Glomerular endothelial cell (primary cell): ENCODE measurements around the gene SSBP4. TPM values are rescaled to one million over a fixed set of nuclear protein-coding genes. Genes with fewer than 3 reads are reported as not detected.
"Not testable (repeated sequence)": the region's sequence is repeated elsewhere in the genome, so short reads cannot be mapped to it uniquely, and the experiment has no call there.

Source experiments
- DNase-seq: peaks from one replicate; pipeline ENCODE4 v3.0.0-alpha.2; 2011; ENCODE audit warnings: low read depth, low spot score; ENCODE audit errors: extremely low read depth
- total RNA-seq: library from RNA; depleted of rRNA; stranded (reverse); fragments of >200 nt; gene quantifications from 2 replicates; pipeline ENCODE4 v1.2.3, GENCODE V29; 2015

The SSBP4 gene
- total RNA-seq, 1 donor from 2014 or later, result 180 TPM

DNA sequence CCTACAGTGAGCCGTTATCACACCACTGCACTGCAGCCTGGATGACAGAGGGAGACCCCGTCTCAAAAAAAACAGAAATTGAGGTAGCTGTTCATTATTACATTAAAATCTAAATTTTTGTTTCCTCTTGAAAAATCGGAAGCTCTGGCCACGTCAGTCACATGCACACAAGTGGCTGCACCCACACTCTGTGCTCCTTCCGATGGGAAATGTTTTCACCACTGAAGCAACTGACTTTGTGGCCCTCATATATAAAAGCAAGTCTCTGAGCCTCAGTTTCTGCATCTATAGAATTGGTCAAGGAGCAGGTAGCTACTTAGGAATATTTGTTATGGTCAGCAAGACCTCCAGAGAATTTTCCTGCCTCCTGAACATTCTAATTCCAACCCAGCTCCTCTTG, 26.3 kb upstream of the SSBP4 start:
- DNase-seq, result no peak

DNA sequence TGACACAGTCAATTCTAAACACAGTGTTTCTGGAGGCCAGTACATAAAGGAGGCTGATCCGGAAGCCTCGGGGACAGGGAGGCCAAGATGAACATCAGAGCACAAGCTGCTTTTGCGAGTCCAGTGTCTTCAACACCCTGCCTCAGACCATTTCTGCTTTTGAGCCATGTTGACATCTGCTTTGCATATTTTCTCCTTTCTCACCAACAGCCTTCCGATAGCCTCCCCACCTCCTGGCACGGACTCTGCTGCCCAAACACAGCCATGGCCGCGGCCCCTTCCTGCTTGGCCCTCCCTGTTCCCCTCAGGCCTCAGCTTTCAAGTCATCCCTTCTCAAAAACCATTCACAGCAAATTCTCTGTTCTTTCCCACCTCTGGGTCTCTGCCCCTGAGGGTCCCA, 25.4 kb upstream of the SSBP4 start:
- no peak for DNase-seq

DNA sequence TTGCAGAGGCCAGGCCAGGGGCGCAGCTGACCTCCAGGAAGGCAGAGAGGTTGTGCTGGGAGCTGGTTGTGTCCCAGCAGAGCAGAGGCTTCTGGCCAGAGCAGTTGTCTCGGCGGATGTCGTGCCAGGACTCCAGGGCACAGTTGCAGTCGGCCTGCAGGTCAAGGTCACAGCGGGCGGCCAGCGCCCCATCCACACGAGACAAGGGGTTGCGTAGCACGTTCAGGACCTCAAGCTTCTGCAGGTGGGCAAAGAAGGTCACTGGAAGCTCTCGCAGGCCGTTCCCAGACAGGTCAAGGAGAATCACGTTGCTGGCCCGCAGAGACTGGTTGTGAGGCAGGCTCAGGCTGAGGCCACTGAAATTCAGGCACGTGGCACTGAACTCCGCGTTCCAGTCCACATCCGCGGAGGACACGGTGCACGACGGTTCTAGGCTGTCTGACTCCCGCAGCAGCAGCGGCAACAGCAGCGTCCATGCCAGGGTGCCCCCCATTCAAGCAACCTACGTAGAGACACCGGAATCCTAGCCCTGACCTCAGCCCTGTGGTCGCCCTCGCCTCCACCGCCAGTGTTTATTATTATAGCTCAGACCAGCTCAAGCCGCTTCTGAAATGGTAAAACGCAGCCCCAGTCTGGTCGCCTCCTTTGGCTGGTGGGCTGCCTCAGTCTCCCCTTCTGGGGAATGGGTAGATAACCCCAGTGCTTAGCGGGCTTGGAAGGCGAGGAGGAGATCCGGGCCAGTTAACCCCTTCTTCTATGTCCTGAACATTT, 22.5 kb upstream of the SSBP4 start:
- no peak for DNase-seq

GRCh38 chr19:18397242-18398202, 21.7 kb upstream of the SSBP4 start, which contains the start of gene LRRC25:
Gene LRRC25, minus strand, starts transcription at chr19:18397622. Its CDS starts 659 bp downstream, at chr19:18396963.
- DNase-seq, result no peak

- DNase-seq, result no peak
Measured at GRCh38 chr19:18399008-18399407, 20.2 kb upstream of the SSBP4 start.

DNA sequence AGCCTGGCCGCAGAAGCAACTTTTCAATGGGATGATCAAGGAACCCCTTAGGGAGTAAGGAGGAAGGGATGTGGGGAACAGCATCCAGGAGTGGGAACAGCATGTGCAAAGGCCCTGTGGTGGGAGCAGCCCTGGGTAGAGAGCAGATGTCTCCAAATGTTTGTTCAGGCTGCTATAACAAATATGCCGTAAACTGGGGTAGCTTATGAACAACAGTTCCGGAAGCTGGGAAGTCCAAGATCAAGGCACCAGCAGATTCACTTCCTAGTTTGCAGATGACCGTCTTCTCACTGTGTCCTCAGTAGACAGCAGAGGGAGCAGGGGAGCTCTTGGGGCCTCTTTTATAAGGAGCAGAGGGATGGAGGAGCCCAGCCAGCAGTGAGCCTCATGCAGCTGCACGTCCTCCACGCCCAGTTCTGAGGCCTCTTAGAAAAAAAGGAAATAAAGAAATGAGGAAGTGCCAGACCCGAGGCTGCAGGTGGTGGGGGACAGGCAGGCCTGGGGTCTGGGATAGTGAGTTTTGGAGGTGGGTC, 17.6 kb upstream of the SSBP4 start:
- DNase-seq, result no peak

DNA sequence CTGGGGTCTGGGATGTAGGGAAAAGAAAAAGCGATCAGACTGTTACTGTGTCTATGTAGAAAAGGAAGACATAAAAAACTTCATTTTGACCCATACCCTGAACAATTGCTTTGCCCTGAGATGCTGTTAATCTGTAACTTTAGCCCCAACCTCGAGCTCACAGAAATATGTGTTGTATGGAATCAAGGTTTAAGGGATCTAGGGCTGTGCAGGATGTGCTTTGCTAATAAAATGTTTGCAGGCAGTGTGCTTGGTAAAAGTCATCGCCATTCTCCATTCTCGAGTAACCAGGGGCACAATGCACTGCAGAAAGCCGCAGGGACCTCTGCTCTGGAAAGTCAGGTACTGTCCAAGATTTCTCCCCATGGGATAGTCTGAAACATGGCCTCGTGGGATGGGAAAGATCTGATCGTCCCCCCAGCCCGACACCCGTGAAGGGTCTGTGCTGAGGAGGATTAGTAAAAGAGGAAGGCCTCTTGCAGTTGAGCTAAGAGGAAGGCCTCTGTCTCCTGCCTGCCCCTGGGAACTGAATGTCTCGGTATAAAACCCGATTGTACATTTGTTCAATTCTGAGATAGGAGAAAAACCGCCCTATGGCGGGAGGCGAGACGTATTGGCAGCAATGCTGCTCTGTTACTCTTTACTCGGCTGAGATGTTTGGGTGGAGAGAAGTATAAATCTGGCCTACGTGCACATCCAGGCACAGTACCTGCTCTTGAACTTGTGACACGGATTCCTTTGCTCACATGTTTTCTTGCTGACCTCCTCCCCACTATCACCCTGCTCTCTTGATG, 16.5 kb upstream of the SSBP4 start:
- DNase-seq, result not testable (repeated sequence)

DNA sequence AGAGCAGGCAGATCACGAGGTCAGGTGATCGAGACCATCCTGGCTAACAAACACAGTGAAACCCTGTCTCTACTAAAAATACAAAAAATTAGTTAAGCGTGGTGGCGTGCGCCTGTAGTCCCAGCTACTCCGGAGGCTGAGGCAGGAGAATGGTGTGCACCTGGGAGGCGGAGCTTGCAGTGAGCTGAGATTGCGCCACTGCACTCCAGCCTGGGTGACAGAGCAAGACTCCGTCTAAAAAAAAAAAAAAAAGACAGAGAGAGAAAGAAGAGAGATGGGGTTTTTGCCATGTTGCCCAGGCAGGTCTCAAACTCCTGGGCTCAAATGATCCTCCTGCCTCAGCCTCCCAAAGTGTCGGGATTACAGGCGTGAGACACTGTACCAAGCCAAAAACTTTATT, 13.4 kb upstream of the SSBP4 start:
- not testable (repeated sequence) for DNase-seq

DNA sequence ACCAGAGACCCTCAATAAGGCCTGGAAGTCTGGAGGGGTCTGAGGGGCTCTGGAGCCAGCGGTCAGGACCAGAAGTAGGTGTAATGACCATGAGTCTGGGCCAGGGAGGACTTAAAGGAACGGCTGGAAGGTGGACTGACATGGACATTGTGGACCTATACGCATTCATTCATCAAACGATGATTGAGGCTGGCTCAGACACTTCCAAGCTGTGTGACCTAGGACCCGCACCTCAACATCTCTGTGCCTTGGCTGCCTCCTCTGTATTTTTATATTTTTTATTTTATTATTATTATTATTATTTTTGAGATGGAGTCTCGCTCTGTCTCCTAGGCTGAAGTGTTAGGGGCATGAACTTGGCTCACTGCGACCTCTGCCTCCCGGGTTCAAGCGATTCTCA, 12.4 kb upstream of the SSBP4 start:
- DNase-seq, result no peak

GRCh38 chr19:18408053-18408476, 11.1 kb upstream of the SSBP4 start:
- no peak for DNase-seq

DNA sequence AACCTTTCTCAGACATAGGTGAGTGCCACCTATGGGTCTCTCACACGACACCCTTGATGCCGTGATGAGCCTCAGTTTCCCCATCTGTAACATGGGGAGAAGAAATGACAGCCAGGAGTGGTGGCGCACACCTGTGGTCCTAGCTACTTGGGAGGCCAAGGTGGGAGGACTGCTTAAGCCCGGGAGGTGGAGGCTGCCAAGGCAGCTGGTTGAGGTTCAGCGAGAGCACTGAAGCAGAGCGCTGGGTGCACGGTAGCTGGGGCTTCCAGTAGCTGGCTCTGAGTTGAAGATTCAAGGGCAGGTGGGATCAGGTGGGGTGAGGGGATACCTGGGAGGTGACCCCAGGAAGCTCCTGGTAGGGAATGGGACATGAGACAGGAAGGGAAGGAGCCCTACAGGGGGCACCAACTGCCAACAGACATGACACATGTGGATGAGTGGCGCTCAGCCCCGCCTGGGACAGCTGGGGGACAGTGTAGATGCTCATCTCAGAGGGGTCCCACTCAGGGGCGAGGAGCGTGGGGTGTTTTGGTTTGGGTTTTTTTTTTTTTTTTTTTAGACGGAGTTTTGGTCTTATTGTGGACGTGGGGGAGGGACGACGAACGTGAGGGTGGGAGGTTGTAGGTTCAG, 6.5 kb upstream of the SSBP4 start:
- DNase-seq, result no peak

DNA sequence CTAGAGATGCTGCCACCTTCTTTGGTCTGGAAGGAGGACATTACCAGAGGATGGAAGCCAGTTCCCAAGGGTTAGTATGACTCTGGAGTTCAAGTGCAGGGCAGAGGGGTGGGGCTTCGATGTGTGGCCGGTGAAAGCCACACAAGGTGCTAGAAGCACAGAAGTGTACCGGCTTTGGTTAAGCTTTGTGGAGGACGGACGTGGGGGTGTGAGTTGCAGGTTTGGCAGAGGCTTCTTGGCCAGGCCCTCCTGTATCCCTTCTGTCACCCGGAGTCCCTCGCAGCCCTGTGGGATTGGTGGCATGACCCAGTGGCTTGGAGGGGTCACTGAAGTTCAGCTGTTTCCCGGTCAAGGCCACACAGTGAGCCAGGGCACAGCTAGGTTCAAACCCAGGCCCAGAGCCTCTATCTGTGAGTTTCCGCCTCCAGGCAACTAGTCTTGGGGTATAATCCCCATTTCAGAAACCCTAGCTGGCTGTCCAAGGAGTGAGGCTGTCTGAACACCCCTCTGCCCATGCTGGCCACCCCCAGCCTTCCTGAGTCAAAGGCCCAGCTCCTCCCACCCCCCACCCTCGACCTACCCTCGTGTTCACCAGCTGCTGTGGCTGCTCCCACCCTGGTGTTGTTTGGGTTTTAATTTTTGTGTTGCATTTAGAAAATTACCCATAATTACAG, 4.6 kb upstream of the SSBP4 start:
- DNase-seq, result no peak

GRCh38 chr19:18415178-18415867, 3.9 kb upstream of the SSBP4 start:
- no peak for DNase-seq

GRCh38 chr19:18416778-18417249, 2.4 kb upstream of the SSBP4 start:
- no peak for DNase-seq

DNA sequence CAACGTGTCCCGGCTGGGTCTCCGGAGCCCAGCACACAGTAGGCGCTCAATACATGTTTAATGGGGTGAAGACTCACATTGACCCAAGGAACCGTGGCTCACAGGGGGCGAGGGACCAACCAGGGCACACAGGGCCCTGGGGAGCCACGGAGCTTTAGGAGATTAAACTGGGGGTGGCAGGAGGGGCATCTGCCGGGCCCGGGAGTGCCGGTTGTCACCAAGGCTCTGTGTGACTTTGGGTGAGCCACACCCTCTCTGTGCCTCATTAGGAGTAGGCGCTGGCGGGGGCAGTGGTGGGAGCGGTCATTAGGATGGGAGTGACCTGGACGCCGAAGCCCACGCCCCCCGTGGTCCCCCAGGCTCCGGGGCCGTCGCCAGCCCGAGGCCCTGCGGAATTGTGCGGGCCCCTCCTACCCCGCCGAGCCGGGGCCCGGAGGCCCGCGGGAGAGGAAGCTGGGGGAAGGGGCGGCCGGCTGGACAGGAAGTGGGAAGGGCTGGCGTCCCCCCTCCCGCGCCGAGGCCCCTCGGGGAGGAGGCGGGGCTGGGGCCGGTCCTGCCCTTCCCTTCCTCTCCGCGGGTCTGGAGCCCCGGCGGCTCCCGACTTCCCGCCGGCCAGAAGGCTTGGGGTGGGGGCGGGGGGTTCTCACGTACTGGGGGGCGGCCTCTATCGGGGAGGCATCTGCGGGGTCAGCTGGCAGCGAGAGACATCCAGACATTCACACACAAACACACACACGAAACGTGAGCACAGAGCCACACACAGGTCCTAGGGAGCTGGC, 1.8 kb upstream of the SSBP4 start:
- no peak for DNase-seq

DNA sequence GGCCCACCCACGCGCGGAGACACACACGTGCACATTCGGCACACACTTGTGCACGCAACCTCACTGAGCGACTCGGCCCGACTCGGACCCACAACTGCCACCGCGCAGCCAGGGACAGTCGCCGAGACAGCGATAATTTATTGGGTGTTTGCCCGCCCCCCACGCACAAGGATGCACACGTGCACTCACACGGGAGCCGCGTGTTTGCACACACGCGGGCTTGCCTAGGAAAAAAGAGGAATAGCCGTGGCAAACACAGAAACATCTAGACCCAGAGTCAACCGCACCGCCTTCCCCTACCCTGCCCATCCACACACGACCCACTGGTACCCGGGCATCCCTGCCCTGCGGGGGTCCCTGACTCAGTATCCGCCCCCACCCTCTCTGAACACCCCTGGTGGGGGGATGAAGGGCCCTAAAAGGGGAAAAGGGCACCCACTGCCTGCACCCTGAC, 1.1 kb upstream of the SSBP4 start:
- DNase-seq, result no peak

DNA sequence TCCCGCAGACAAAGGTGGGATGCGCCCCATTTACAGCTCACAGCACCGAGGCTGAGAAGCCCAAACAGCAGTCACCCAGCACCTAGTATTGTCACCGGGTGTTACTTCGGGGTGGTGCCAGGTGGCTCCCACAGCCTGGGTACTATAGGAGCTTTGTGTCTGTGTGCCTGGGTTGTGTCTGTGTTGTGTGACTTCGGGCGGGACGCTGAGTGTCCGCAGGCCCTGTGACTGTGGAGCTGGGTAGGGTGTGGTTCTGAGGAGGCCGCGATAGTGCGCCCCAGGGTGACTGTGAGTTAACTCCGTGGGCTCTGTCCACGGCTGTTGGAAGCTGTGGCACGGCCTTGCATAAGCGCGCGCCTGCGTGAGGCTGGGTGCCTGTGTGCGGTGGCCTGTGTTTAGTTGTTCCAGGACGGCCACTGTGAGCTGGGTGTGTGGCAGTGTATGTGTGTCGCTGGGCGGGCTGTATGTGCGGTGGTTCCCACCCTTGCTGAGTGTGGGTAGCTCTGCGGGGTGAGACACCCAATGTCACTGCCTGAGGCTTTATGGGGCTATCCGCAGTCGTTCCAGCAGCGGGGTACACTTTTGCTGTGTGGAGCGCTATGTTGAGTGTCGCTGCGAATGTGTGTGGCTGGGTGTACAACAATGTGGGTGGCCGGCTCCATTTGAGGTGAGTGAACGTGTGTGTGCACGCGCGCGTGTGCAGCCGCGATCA, 559 bp upstream of the SSBP4 start:
- no peak for DNase-seq
